Measurements from ENCODE around the gene SMCR8. TPM values are rescaled to one million over a fixed set of nuclear protein-coding genes. Genes with fewer than 3 reads are reported as not detected.
"Not testable (repeated sequence)": the region's sequence is repeated elsewhere in the genome, so short reads cannot be mapped to it uniquely, and the experiment has no call there.

The SMCR8 gene
- polyA plus RNA-seq, 1 experiment = 9.2 TPM

- POLR2A ChIA-PET = no interaction called here
- no peaks in the 10 kb centered on the region for H3K27me3 ChIP-seq (ENCODE audit: control insufficient read depth, insufficient read depth, low read length)
- no peak for DNase-seq (ENCODE audit: low read depth)
- TF ChIP-seq CTCF (IDR thresholded peaks at IDR 0.05; ENCODE audit: insufficient read depth, low read depth, low read length) = no peak
- CTCF ChIA-PET = interaction anchor here (1.4 to 1.5 kb wide), 2 partner anchors 10 to 13 kb away, joined by 3 to 7 read pairs; partner anchors contain the start of genes SMCR8 and TOP3A
- peaks cover 26% of the 10 kb centered on the region for H3K36me3 ChIP-seq (ENCODE audit: control insufficient read depth, insufficient read depth, low read length)
- no peak overlapping the region for H3K4me3 ChIP-seq (ENCODE audit: low read depth, low read length)
Measured at GRCh38 chr17:18327556-18327955, 12.5 kb downstream of the SMCR8 start.

- DNase-seq (ENCODE audit: low read depth) = no peak
- TF ChIP-seq CTCF (IDR thresholded peaks at IDR 0.05; ENCODE audit: insufficient read depth, low read depth, low read length) = no peak
- ChIA-PET POLR2A (no interaction called here), CTCF (interaction anchor here (1.5 kb wide), 1 partner anchor 11 kb away, joined by 7 read pairs; no protein-coding TSS in a partner anchor)
- H3K4me3 ChIP-seq (ENCODE audit: low read depth, low read length) = no peak overlapping the region
- H3K36me3 ChIP-seq (ENCODE audit: control insufficient read depth, insufficient read depth, low read length) = peaks cover 15% of the 10 kb centered on the region
- H3K27me3 ChIP-seq (ENCODE audit: control insufficient read depth, insufficient read depth, low read length) = no peaks in the 10 kb centered on the region
Measured at GRCh38 chr17:18328643-18329204, 13.6 kb downstream of the SMCR8 start.

GRCh38 chr17:18331879-18332278 is 16.8 kb downstream of the SMCR8 start:
- CTCF ChIA-PET = no interaction called here
- TF ChIP-seq CTCF (IDR thresholded peaks at IDR 0.05; ENCODE audit: insufficient read depth, low read depth, low read length) = no peak
- DNase-seq (ENCODE audit: low read depth) = no peak
- Histone ChIP-seq H3K36me3 (ENCODE audit: control insufficient read depth, insufficient read depth, low read length) (peaks cover 5% of the 10 kb centered on the region; the same call in 1 of the 2 replicates), H3K4me3 (ENCODE audit: low read depth, low read length) (no peak overlapping the region), H3K27me3 (ENCODE audit: control insufficient read depth, insufficient read depth, low read length) (no peaks in the 10 kb centered on the region)
- POLR2A ChIA-PET = no interaction called here

GRCh38 chr17:18332909-18333489 is 17.9 kb downstream of the SMCR8 start:
- CTCF ChIA-PET = interaction anchor here (1.3 to 1.8 kb wide), 2 partner anchors 10 to 12 kb away, joined by 4 to 5 read pairs; no protein-coding TSS in a partner anchor
- no peak for DNase-seq (ENCODE audit: low read depth)
- TF ChIP-seq CTCF (IDR thresholded peaks at IDR 0.05; ENCODE audit: insufficient read depth, low read depth, low read length) = no peak
- POLR2A ChIA-PET = no interaction called here
- H3K27me3 ChIP-seq (ENCODE audit: control insufficient read depth, insufficient read depth, low read length) = no peaks in the 10 kb centered on the region
- no peak overlapping the region for H3K4me3 ChIP-seq (ENCODE audit: low read depth, low read length)
- peaks cover 3% of the 10 kb centered on the region; the same call in 1 of the 2 replicates for H3K36me3 ChIP-seq (ENCODE audit: control insufficient read depth, insufficient read depth, low read length)

GRCh38 chr17:18338158-18338557 is 23.1 kb downstream of the SMCR8 start:
- H3K4me3 ChIP-seq (ENCODE audit: low read depth, low read length); H3K27me3 ChIP-seq (ENCODE audit: control insufficient read depth, insufficient read depth, low read length); CTCF ChIA-PET; POLR2A ChIA-PET; H3K36me3 ChIP-seq (ENCODE audit: control insufficient read depth, insufficient read depth, low read length); DNase-seq (ENCODE audit: low read depth): not testable (repeated sequence)
